Measurements from ENCODE around the gene ADARB2.
"Not testable (repeated sequence)": the region's sequence is repeated elsewhere in the genome, so short reads cannot be mapped to it uniquely, and the experiment has no call there.

The ADARB2 gene

GRCh38 chr10:1171182-1171581, 566.1 kb downstream of the ADARB2 start:
- no peak overlapping the region for H3K27ac Mint-ChIP-seq
- no peak for ATAC-seq
- no peaks in the 10 kb centered on the region for H3K36me3 Mint-ChIP-seq

GRCh38 chr10:1170867-1171180, 566.5 kb downstream of the ADARB2 start:
- DNase-seq (ENCODE audit: low spot score in 2 of 2) (no peak), ATAC-seq (no peak)
- no peaks in the 10 kb centered on the region for H3K9me3 Mint-ChIP-seq
- no peaks in the 10 kb centered on the region for H3K4me1 Mint-ChIP-seq
- H3K36me3 Mint-ChIP-seq = no peaks in the 10 kb centered on the region
- no peak overlapping the region for H3K4me3 Mint-ChIP-seq
- no peak overlapping the region for H3K27ac Mint-ChIP-seq

More at GRCh38 chr10:1171182-1171581, 566.1 kb downstream of the ADARB2 start:
- H3K4me1 Mint-ChIP-seq = no peaks in the 10 kb centered on the region
- H3K9me3 Mint-ChIP-seq = no peaks in the 10 kb centered on the region
- DNase-seq (ENCODE audit: low spot score in 2 of 2) = no peak
- no peak overlapping the region for H3K4me3 Mint-ChIP-seq

- Mint-ChIP-seq H3K4me1 (no peaks in the 10 kb centered on the region), H3K4me3 (no peak overlapping the region), H3K36me3 (no peaks in the 10 kb centered on the region), H3K27ac (no peak overlapping the region), H3K9me3 (no peaks in the 10 kb centered on the region)
- no peak for ATAC-seq
- no peak for DNase-seq (ENCODE audit: low spot score in 2 of 2)
Observed at GRCh38 chr10:1169981-1170866, 567.1 kb downstream of the ADARB2 start.

GRCh38 chr10:1169186-1169885, 568.0 kb downstream of the ADARB2 start:
- ATAC-seq (no peak), DNase-seq (ENCODE audit: low spot score in 2 of 2) (no peak)
- H3K36me3 Mint-ChIP-seq = no peaks in the 10 kb centered on the region
- no peak overlapping the region for H3K4me3 Mint-ChIP-seq
- no peaks in the 10 kb centered on the region for H3K4me1 Mint-ChIP-seq
- no peak overlapping the region for H3K27ac Mint-ChIP-seq
- H3K9me3 Mint-ChIP-seq = no peaks in the 10 kb centered on the region

GRCh38 chr10:1168763-1169162, 568.6 kb downstream of the ADARB2 start:
- DNase-seq (ENCODE audit: low spot score in 2 of 2) (no peak), ATAC-seq (no peak)
- no peak overlapping the region for H3K27ac Mint-ChIP-seq
- no peaks in the 10 kb centered on the region for H3K9me3 Mint-ChIP-seq
- no peak overlapping the region for H3K4me3 Mint-ChIP-seq
- no peaks in the 10 kb centered on the region for H3K4me1 Mint-ChIP-seq
- H3K36me3 Mint-ChIP-seq = no peaks in the 10 kb centered on the region

- Mint-ChIP-seq H3K27ac (no peak overlapping the region), H3K36me3 (no peaks in the 10 kb centered on the region), H3K9me3 (no peaks in the 10 kb centered on the region), H3K4me3 (no peak overlapping the region), H3K4me1 (no peaks in the 10 kb centered on the region)
- DNase-seq (ENCODE audit: low spot score in 2 of 2) = no peak
- ATAC-seq = no peak
Observed at GRCh38 chr10:1166828-1167275, 570.5 kb downstream of the ADARB2 start.

GRCh38 chr10:1166101-1166827, 571.1 kb downstream of the ADARB2 start:
- no peak for ATAC-seq
- no peak overlapping the region for H3K27ac Mint-ChIP-seq
- H3K4me1 Mint-ChIP-seq = no peaks in the 10 kb centered on the region
- no peak overlapping the region for H3K4me3 Mint-ChIP-seq
- no peaks in the 10 kb centered on the region for H3K36me3 Mint-ChIP-seq
- no peaks in the 10 kb centered on the region for H3K9me3 Mint-ChIP-seq
- no peak for DNase-seq (ENCODE audit: low spot score in 2 of 2)

GRCh38 chr10:1163831-1164230, 573.5 kb downstream of the ADARB2 start:
- no peak for DNase-seq (ENCODE audit: low spot score in 2 of 2)
- no peak overlapping the region for H3K4me3 Mint-ChIP-seq
- H3K36me3 Mint-ChIP-seq = no peaks in the 10 kb centered on the region

GRCh38 chr10:1163204-1163660, 574.1 kb downstream of the ADARB2 start:
- no peak for ATAC-seq
- Mint-ChIP-seq H3K4me1 (no peaks in the 10 kb centered on the region), H3K4me3 (no peak overlapping the region), H3K27ac (no peak overlapping the region), H3K36me3 (no peaks in the 10 kb centered on the region), H3K9me3 (no peaks in the 10 kb centered on the region)
- no peak for DNase-seq (ENCODE audit: low spot score in 2 of 2)

More at GRCh38 chr10:1163831-1164230, 573.5 kb downstream of the ADARB2 start:
- Mint-ChIP-seq H3K27ac (no peak overlapping the region), H3K4me1 (no peaks in the 10 kb centered on the region), H3K9me3 (no peaks in the 10 kb centered on the region)
- ATAC-seq = no peak

GRCh38 chr10:1162481-1163203, 574.7 kb downstream of the ADARB2 start:
- H3K9me3 Mint-ChIP-seq = no peaks in the 10 kb centered on the region
- ATAC-seq (no peak), DNase-seq (ENCODE audit: low spot score in 2 of 2) (no peak)
- H3K27ac Mint-ChIP-seq = no peak overlapping the region
- H3K4me3 Mint-ChIP-seq = no peak overlapping the region
- no peaks in the 10 kb centered on the region for H3K36me3 Mint-ChIP-seq
- H3K4me1 Mint-ChIP-seq = no peaks in the 10 kb centered on the region

- H3K27ac Mint-ChIP-seq; H3K4me3 Mint-ChIP-seq; ATAC-seq; H3K36me3 Mint-ChIP-seq; DNase-seq (ENCODE audit: low spot score in 2 of 2); H3K4me1 Mint-ChIP-seq; H3K9me3 Mint-ChIP-seq: not testable (repeated sequence)
Observed at GRCh38 chr10:1161315-1161673, 576.0 kb downstream of the ADARB2 start.

- H3K27ac Mint-ChIP-seq = no peak overlapping the region
- ATAC-seq = no peak
- H3K4me3 Mint-ChIP-seq = no peak overlapping the region
Observed at GRCh38 chr10:1160561-1161314, 576.6 kb downstream of the ADARB2 start.

GRCh38 chr10:1159131-1160061, 577.9 kb downstream of the ADARB2 start:
- no peak for ATAC-seq
- Mint-ChIP-seq H3K4me3 (no peak overlapping the region), H3K36me3 (no peaks in the 10 kb centered on the region), H3K27ac (no peak overlapping the region), H3K9me3 (no peaks in the 10 kb centered on the region), H3K4me1 (no peaks in the 10 kb centered on the region)
- no peak for DNase-seq (ENCODE audit: low spot score in 2 of 2)

More at GRCh38 chr10:1160561-1161314, 576.6 kb downstream of the ADARB2 start:
- no peaks in the 10 kb centered on the region for H3K4me1 Mint-ChIP-seq
- H3K36me3 Mint-ChIP-seq = no peaks in the 10 kb centered on the region
- no peak for DNase-seq (ENCODE audit: low spot score in 2 of 2)
- H3K9me3 Mint-ChIP-seq = no peaks in the 10 kb centered on the region
